Gastrocnemius medialis (tissue), 4 donors: ENCODE results near the gene TBX18.

Experiments used
- POLR2A ChIP-seq, 2 donors: fragments of 450-650 bp; IDR thresholded peaks; one replicate each; pipeline ENCODE4 v1.6.1; 2017; ENCODE audit warnings: antibody characterized with exemption in 2 of 2, mild to moderate bottlenecking in 2 of 2, moderate library complexity in 2 of 2
- TF ChIP-seq, protein P1 (sequence below), 5 experiments: fragments of 450-650 bp in 3 of 5; fragments of 200-600 bp in 2 of 5; sonication (generic) in 2 of 5; IDR thresholded peaks in 4 of 5; conservative IDR thresholded peaks in 1 of 5; 1 replicate in 4 of 5; 2 replicates in 1 of 5; pipeline ENCODE4 v1.5.1; 2016 to 2019; ENCODE audit warnings: antibody characterized with exemption in 5 of 5, mild to moderate bottlenecking in 3 of 5, moderate library complexity in 3 of 5

DNA sequence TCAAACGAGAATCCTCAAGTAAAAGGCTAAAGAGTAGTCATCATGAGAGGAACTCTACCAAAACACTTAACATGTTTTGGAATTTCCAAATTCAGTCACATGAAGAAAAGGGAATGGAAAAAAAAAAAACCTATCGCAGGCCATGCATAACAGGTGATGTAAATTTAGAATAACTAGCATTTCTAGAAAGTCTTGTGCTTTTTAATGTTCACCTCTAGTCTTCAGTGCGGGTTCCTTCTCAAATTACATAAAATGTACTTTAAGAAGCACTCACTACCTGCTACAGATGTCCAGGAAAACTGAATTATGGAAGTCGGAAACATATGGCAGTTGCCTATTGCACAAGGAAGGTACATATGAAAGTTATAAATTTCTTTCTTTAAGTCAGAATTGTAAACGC lies 6.1 kb upstream of the TBX18 start:
- TF ChIP-seq, protein P1, sequence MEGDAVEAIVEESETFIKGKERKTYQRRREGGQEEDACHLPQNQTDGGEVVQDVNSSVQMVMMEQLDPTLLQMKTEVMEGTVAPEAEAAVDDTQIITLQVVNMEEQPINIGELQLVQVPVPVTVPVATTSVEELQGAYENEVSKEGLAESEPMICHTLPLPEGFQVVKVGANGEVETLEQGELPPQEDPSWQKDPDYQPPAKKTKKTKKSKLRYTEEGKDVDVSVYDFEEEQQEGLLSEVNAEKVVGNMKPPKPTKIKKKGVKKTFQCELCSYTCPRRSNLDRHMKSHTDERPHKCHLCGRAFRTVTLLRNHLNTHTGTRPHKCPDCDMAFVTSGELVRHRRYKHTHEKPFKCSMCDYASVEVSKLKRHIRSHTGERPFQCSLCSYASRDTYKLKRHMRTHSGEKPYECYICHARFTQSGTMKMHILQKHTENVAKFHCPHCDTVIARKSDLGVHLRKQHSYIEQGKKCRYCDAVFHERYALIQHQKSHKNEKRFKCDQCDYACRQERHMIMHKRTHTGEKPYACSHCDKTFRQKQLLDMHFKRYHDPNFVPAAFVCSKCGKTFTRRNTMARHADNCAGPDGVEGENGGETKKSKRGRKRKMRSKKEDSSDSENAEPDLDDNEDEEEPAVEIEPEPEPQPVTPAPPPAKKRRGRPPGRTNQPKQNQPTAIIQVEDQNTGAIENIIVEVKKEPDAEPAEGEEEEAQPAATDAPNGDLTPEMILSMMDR (IDR thresholded peaks at IDR 0.05 in 4 of 5, conservative IDR thresholded peaks at IDR 0.05 in 1 of 5) = no peak
- no peak for TF ChIP-seq POLR2A (IDR thresholded peaks at IDR 0.05)
